ENCODE data around the gene AHI1. TPM values are rescaled to one million over a fixed set of nuclear protein-coding genes. Genes with fewer than 3 reads are reported as not detected.

AHI1 gene
- polyA plus RNA-seq, 1 donor (not counting 4 experiments of a cell fraction or from before 2014, with no cell fraction given) = 7.0 TPM

GRCh38 chr6:135280375-135281136 is 217.0 kb downstream of the AHI1 start:
- Histone ChIP-seq H4K20me1 (ENCODE audit: control insufficient read depth, extremely low read depth, insufficient read depth, low read length) (no peaks in the 10 kb centered on the region), H3K9ac (ENCODE audit: control insufficient read depth, extremely low read depth, insufficient read depth, low read length) (no peak overlapping the region), H3K9me3 (ENCODE audit: control insufficient read depth, low read depth, low read length) (no peaks in the 10 kb centered on the region), H3K27me3 (ENCODE audit: control insufficient read depth, extremely low read depth, insufficient read depth, low read length) (no peaks in the 10 kb centered on the region), H3K36me3 (ENCODE audit: control insufficient read depth in 2 of 2, extremely low read depth in 1 of 2, insufficient read depth in 2 of 2, low read length in 2 of 2) (no peaks in the 10 kb centered on the region), H3K27ac (ENCODE audit: control insufficient read depth, insufficient read depth, low read length) (no peak overlapping the region), H3K4me2 (ENCODE audit: control insufficient read depth, extremely low read depth, insufficient read depth, low read depth, low read length) (no peak overlapping the region), H3K4me3 (ENCODE audit: control insufficient read depth in 2 of 3, extremely low read depth in 1 of 3, insufficient read depth in 2 of 3, low read depth in 1 of 3, low read length in 3 of 3) (no peak overlapping the region), H3K79me2 (ENCODE audit: control insufficient read depth, insufficient read depth, low read length) (no peaks in the 10 kb centered on the region), H3K4me1 (ENCODE audit: control insufficient read depth, extremely low read depth, insufficient read depth, low read length) (no peaks in the 10 kb centered on the region), H2AFZ (ENCODE audit: control insufficient read depth, low read length) (no peak overlapping the region), H3K9me1 (ENCODE audit: control insufficient read depth, extremely low read depth, insufficient read depth, low read length) (no peaks in the 10 kb centered on the region)
- dilution Hi-C loops (cut with MboI; ENCODE audit: extremely low pct_ligation_motif_present, low sequenced_read_pairs) = no loop called here
- TF ChIP-seq EZH2 (IDR thresholded peaks at IDR 0.05; ENCODE audit: low read length) (no peak), CTCF (optimal IDR thresholded peaks at IDR 0.05 in 1 of 3, IDR thresholded peaks at IDR 0.05 in 1 of 3, conservative IDR thresholded peaks at IDR 0.05 in 1 of 3; ENCODE audit: extremely low read depth in 1 of 3, insufficient read depth in 2 of 3, low read length in 3 of 3) (no peak)
- no peak for DNase-seq (ENCODE audit: low read depth, low spot score)
- FAIRE-seq = no peak

- H4K20me1 ChIP-seq (ENCODE audit: control insufficient read depth, extremely low read depth, insufficient read depth, low read length) = no peaks in the 10 kb centered on the region
- no peaks in the 10 kb centered on the region for H3K27me3 ChIP-seq (ENCODE audit: control insufficient read depth, extremely low read depth, insufficient read depth, low read length)
- FAIRE-seq (no peak), DNase-seq (ENCODE audit: low read depth, low spot score) (no peak)
- H3K9ac ChIP-seq (ENCODE audit: control insufficient read depth, extremely low read depth, insufficient read depth, low read length) = no peak overlapping the region
- no peaks in the 10 kb centered on the region for H3K79me2 ChIP-seq (ENCODE audit: control insufficient read depth, insufficient read depth, low read length)
- no peaks in the 10 kb centered on the region for H3K4me1 ChIP-seq (ENCODE audit: control insufficient read depth, extremely low read depth, insufficient read depth, low read length)
- dilution Hi-C loops (cut with MboI; ENCODE audit: extremely low pct_ligation_motif_present, low sequenced_read_pairs) = no loop called here
- no peaks in the 10 kb centered on the region for H3K36me3 ChIP-seq (ENCODE audit: control insufficient read depth in 2 of 2, extremely low read depth in 1 of 2, insufficient read depth in 2 of 2, low read length in 2 of 2)
- H2AFZ ChIP-seq (ENCODE audit: control insufficient read depth, low read length) = no peak overlapping the region
- no peaks in the 10 kb centered on the region for H3K9me3 ChIP-seq (ENCODE audit: control insufficient read depth, low read depth, low read length)
- no peak overlapping the region for H3K27ac ChIP-seq (ENCODE audit: control insufficient read depth, insufficient read depth, low read length)
- no peak overlapping the region for H3K4me3 ChIP-seq (ENCODE audit: control insufficient read depth in 2 of 3, extremely low read depth in 1 of 3, insufficient read depth in 2 of 3, low read depth in 1 of 3, low read length in 3 of 3)
- H3K4me2 ChIP-seq (ENCODE audit: control insufficient read depth, extremely low read depth, insufficient read depth, low read depth, low read length) = no peak overlapping the region
- TF ChIP-seq EZH2 (IDR thresholded peaks at IDR 0.05; ENCODE audit: low read length) (no peak), CTCF (optimal IDR thresholded peaks at IDR 0.05 in 1 of 3, IDR thresholded peaks at IDR 0.05 in 1 of 3, conservative IDR thresholded peaks at IDR 0.05 in 1 of 3; ENCODE audit: extremely low read depth in 1 of 3, insufficient read depth in 2 of 3, low read length in 3 of 3) (no peak)
- no peaks in the 10 kb centered on the region for H3K9me1 ChIP-seq (ENCODE audit: control insufficient read depth, extremely low read depth, insufficient read depth, low read length)
Measured at GRCh38 chr6:135277422-135277821, 220.1 kb downstream of the AHI1 start.

Data from keratinocyte (primary cell).